ENCODE data around the gene MVD.

- no peak for TF ChIP-seq CTCF (conservative IDR thresholded peaks at IDR 0.05 in 1 of 2, IDR thresholded peaks at IDR 0.05 in 1 of 2; ENCODE audit: low read depth in 1 of 2, low read length in 2 of 2)
- no peak for TF ChIP-seq EZH2 (IDR thresholded peaks at IDR 0.05; ENCODE audit: low read length, missing control alignments)
These were observed 17.7 kb upstream of the MVD start for GRCh38 chr16:88680554-88681083.

Measured in fibroblast of lung (primary cell).